ENCODE results near the gene ABL1.

- TF ChIP-seq, protein P1, sequence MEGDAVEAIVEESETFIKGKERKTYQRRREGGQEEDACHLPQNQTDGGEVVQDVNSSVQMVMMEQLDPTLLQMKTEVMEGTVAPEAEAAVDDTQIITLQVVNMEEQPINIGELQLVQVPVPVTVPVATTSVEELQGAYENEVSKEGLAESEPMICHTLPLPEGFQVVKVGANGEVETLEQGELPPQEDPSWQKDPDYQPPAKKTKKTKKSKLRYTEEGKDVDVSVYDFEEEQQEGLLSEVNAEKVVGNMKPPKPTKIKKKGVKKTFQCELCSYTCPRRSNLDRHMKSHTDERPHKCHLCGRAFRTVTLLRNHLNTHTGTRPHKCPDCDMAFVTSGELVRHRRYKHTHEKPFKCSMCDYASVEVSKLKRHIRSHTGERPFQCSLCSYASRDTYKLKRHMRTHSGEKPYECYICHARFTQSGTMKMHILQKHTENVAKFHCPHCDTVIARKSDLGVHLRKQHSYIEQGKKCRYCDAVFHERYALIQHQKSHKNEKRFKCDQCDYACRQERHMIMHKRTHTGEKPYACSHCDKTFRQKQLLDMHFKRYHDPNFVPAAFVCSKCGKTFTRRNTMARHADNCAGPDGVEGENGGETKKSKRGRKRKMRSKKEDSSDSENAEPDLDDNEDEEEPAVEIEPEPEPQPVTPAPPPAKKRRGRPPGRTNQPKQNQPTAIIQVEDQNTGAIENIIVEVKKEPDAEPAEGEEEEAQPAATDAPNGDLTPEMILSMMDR (IDR thresholded peaks at IDR 0.05) = no peak
- TF ChIP-seq POLR2A (IDR thresholded peaks at IDR 0.05) = no peak
Observed at GRCh38 chr9:130935648-130936271, 100.7 kb downstream of the ABL1 start.
